HG03175 (cell line): ENCODE data around the gene STK32C.
"Not testable (repeated sequence)": the region's sequence is repeated elsewhere in the genome, so short reads cannot be mapped to it uniquely, and the experiment has no call there.

Experiments
- ATAC-seq: cut with Tn5 transposase; IDR thresholded peaks from one replicate; pipeline ENCODE4 v1.9.1; 2021; ENCODE audit warnings: mild to moderate bottlenecking, moderate library complexity; ENCODE audit not compliant: unreplicated experiment

The STK32C gene

GRCh38 chr10:132269266-132270230 lies 38.2 kb downstream of the STK32C start:
- no peak for ATAC-seq

GRCh38 chr10:132267916-132268315 lies 39.8 kb downstream of the STK32C start:
- not testable (repeated sequence) for ATAC-seq

GRCh38 chr10:132266594-132267161 lies 41.1 kb downstream of the STK32C start:
- ATAC-seq, result no peak

GRCh38 chr10:132265890-132266496 lies 41.8 kb downstream of the STK32C start:
- ATAC-seq, result no peak

- no peak for ATAC-seq
Observed at GRCh38 chr10:132264966-132265889, 42.5 kb downstream of the STK32C start.

- no peak for ATAC-seq
Observed at GRCh38 chr10:132264306-132264950, 43.3 kb downstream of the STK32C start.

GRCh38 chr10:132263866-132264265 lies 43.9 kb downstream of the STK32C start:
- no peak for ATAC-seq

- no peak for ATAC-seq
Observed at GRCh38 chr10:132259702-132260482, 47.9 kb downstream of the STK32C start.

- no peak for ATAC-seq
Observed at GRCh38 chr10:132258423-132258822, 49.3 kb downstream of the STK32C start.

GRCh38 chr10:132257907-132258306 lies 49.8 kb downstream of the STK32C start:
- ATAC-seq, result no peak

- no peak for ATAC-seq
Observed at GRCh38 chr10:132257271-132257670, 50.5 kb downstream of the STK32C start.

GRCh38 chr10:132256866-132257265 lies 50.9 kb downstream of the STK32C start:
- ATAC-seq, result no peak

- ATAC-seq, result no peak
Observed at GRCh38 chr10:132255489-132256344, 52.0 kb downstream of the STK32C start.

GRCh38 chr10:132254841-132255240 lies 52.9 kb downstream of the STK32C start:
- ATAC-seq, result no peak

- no peak for ATAC-seq
Observed at GRCh38 chr10:132253092-132253687, 54.6 kb downstream of the STK32C start.

GRCh38 chr10:132252412-132252811 lies 55.3 kb downstream of the STK32C start:
- ATAC-seq, result no peak

GRCh38 chr10:132251928-132252327 lies 55.8 kb downstream of the STK32C start:
- no peak for ATAC-seq
